ENCODE measurements around the gene ZNF791. TPM values are rescaled to one million over a fixed set of nuclear protein-coding genes. Genes with fewer than 3 reads are reported as not detected.

Gene ZNF791
- total and polyA plus RNA-seq, 2 experiments from 2014 or later: 12.2 to 15.3 TPM

GRCh38 chr19:12606796-12607195 is 3.9 kb upstream of the ZNF791 start:
- peaks cover 3% of the 10 kb centered on the region; the same call in 2 of the 3 replicates for H3K4me1 Mint-ChIP-seq
- H3K27ac ChIP-seq (ENCODE audit: low read depth): no peak overlapping the region
- H3K4me3 Mint-ChIP-seq: no peak overlapping the region
- no peaks in the 10 kb centered on the region for H3K4me1 ChIP-seq (ENCODE audit: insufficient read depth)
- no peak for DNase-seq (ENCODE audit: low spot score)
- H3K27me3 ChIP-seq (ENCODE audit: insufficient read depth): no peaks in the 10 kb centered on the region
- H3K36me3 Mint-ChIP-seq (ENCODE audit: low read depth): peaks cover 13% of the 10 kb centered on the region; the same call in 2 of the 3 replicates
- no peaks in the 10 kb centered on the region for H3K36me3 ChIP-seq (ENCODE audit: insufficient read depth)
- TF ChIP-seq EZH2 (IDR thresholded peaks at IDR 0.05; ENCODE audit: low read depth, unreplicated experiment) (no peak), POLR2AphosphoS5 (IDR thresholded peaks at IDR 0.05; ENCODE audit: low read depth) (no peak), JUNB (IDR thresholded peaks at IDR 0.05; ENCODE audit: unreplicated experiment) (no peak), ZNF331 (CRISPR knock-in tag; IDR thresholded peaks at IDR 0.05; ENCODE audit: low read depth) (no peak), NANOG (IDR thresholded peaks at IDR 0.05; ENCODE audit: borderline replicate concordance) (no peak), EZH2phosphoT487 (IDR thresholded peaks at IDR 0.05; ENCODE audit: unreplicated experiment) (no peak), ZNF114 (CRISPR knock-in tag; IDR thresholded peaks at IDR 0.05) (no peak), REST (IDR thresholded peaks at IDR 0.05; ENCODE audit: unreplicated experiment) (no peak), CTCF (conservative IDR thresholded peaks at IDR 0.05; ENCODE audit: low read depth in 2 of 2) (no peak), ZNF462 (CRISPR knock-in tag; IDR thresholded peaks at IDR 0.05) (no peak), CREB1 (CRISPR knock-in tag; IDR thresholded peaks at IDR 0.05; ENCODE audit: low read depth) (no peak), STAT1 (IDR thresholded peaks at IDR 0.05; ENCODE audit: unreplicated experiment) (no peak)
- TF ChIP-seq, protein P1, sequence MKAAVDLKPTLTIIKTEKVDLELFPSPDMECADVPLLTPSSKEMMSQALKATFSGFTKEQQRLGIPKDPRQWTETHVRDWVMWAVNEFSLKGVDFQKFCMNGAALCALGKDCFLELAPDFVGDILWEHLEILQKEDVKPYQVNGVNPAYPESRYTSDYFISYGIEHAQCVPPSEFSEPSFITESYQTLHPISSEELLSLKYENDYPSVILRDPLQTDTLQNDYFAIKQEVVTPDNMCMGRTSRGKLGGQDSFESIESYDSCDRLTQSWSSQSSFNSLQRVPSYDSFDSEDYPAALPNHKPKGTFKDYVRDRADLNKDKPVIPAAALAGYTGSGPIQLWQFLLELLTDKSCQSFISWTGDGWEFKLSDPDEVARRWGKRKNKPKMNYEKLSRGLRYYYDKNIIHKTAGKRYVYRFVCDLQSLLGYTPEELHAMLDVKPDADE (IDR thresholded peaks at IDR 0.05): no peak
- peaks cover 11% of the 10 kb centered on the region for H3K79me2 ChIP-seq (replicated peaks; ENCODE audit: insufficient read depth)
- H3K4me3 ChIP-seq: no peak overlapping the region
- no peak overlapping the region for H2AFZ ChIP-seq
- no peak overlapping the region for H3K27ac Mint-ChIP-seq
- 0 out of 3 replicates have a peak, but pooled peaks cover 2% of the 10 kb centered on the region for H3K9me3 Mint-ChIP-seq
- H4K20me1 ChIP-seq (replicated peaks; ENCODE audit: insufficient read depth): no peaks in the 10 kb centered on the region
- H3K27me3 Mint-ChIP-seq (ENCODE audit: insufficient read depth, low read depth, poor library complexity): peaks cover 9% of the 10 kb centered on the region
- no peak overlapping the region for H3K4me2 ChIP-seq
- no peak for ATAC-seq
- H3K9me2 ChIP-seq (ENCODE audit: insufficient read depth): no peaks in the 10 kb centered on the region
- H3F3A ChIP-seq (replicated peaks; ENCODE audit: low read depth): no peaks in the 10 kb centered on the region

All from GM23338 (cell line).